HG03558 (cell line): ENCODE data around the gene CCDC160.
"Not testable (repeated sequence)": the region's sequence is repeated elsewhere in the genome, so short reads cannot be mapped to it uniquely, and the experiment has no call there.

Experiments used
- ATAC-seq: cut with Tn5 transposase; IDR thresholded peaks from one replicate; pipeline ENCODE4 v1.9.1; 2021; ENCODE audit warnings: moderate number of reproducible peaks; ENCODE audit not compliant: unreplicated experiment; ENCODE audit errors: extremely low read depth

Gene CCDC160

DNA sequence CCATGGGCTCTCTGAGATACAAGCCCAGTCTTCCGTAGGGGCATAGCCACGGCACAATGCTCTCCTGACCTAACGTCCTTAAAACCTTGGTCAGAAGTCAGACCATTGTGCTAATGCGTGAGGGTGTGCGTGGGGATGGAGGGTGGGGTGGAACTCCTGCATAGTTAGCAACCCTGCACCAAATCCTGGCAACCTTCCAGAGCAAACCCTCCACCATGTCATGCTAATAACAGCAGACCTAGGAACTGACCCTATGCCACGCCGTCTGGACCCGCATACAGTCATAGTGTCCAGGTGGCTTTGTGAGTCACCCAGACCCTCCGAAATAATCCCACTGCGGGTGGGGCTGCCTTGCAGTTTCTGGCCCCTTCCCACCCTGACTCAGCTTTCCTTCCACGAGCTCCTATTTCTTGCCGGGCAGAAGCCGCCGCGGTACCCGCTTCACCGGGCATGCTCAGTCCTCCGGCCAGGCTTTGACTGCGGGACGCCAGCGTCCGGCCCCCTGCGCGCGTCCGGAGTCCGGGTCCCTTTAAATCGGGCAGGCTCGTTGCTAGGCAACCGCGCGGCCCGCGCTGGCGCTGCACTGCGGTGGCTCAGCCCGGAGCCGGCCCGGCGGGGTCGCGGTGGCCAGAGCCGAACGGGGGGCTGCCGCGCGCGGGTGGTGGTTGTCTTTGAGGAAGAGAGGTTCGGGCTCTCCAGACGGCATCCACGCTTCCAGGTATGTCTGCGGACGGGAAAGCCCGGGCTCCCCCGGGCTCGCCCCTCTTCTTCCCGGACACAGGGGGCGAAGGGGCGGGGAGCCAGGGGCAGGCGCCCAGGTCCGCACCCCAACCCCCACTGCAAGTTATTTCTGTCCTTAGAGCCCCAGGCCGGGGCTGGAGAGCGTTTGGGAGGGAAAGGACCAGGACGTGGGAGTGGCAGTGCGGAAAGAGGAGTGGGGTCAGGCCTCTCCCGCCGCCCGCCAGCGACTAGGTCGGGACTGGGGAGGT, at the start of gene CCDC160:
Gene CCDC160 (plus strand): TSS at position 557 of the 989 bp plus-strand sequence. CDS start 7,619 bp downstream, outside the sequence.
- no peak for ATAC-seq

DNA sequence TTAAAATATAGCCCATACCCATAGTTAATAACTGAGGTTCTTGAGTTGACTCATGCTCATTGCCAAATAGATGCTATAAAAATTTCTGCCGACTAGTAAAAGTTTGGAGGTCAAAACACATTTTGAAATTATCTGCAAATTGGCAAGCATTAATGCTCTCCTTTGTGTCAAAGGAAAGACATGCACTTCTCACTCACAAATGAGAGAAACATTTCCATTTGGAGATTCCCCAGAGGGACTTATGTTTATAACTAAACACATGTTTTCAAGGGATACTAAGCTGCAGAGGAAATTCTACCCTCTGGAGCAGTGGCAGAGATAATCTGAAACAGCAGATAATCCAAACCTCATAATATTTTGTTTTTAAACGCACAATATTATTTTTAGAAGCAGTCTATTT, 45.7 kb upstream of the CCDC160 start:
- no peak for ATAC-seq

DNA sequence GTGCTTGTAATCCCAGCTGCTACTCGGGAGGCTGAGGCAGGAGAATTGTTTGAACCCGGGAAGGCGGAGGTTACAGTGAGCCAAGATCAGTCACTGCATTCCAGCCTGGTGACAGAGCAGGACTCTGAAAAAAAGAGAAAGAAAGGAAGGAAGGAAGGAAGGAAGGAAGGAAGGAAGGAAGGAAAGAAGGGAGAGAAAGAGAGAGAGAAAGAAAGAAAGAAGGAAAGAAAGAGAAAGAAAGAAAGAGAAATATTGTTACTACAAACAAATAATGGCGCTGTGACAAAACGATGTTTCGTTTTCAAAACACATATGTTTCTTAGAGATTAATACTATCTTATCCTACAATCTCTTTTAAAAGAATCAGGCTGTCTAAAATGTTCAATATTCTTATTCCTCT, 42.1 kb upstream of the CCDC160 start:
- ATAC-seq: no peak

DNA sequence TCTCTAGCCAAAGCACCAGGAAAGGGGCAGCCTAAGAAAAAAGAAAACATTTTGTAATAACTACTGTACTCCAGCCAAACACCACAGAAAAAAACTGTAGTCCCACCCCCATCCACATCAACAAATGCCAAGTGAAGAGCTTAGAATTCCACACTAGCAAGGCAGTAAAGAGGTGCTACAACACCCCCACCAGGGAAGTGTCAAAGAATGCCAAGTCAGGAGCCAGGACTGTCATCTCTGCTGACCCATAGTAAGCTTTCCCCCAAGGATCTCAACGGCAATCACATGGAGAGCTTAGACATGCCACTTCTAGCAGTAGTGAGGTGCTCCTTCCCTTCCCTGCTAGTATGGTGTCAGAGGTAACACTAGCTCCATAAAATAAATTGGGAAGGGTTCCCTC, 34.4 kb upstream of the CCDC160 start:
- no peak for ATAC-seq

DNA sequence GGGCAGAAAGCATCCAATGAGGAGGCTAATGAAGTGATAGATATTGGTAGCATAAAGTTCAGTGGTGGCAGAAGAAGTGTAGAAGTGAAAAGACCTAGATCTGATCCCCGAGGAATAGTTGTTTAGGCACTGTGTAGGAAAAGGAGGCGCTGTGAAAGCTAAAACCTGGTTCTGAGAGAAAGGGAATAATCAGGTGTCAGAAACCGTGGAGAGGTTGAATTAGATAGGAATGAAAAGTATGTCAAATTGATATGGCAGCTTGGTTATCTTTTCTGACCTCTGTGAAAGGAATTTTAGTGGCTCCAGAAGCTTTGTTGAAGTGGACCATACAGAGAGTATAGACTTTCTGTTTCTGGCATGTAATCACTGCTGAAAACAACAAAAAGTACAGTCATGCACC, 30.8 kb upstream of the CCDC160 start:
- ATAC-seq: no peak

DNA sequence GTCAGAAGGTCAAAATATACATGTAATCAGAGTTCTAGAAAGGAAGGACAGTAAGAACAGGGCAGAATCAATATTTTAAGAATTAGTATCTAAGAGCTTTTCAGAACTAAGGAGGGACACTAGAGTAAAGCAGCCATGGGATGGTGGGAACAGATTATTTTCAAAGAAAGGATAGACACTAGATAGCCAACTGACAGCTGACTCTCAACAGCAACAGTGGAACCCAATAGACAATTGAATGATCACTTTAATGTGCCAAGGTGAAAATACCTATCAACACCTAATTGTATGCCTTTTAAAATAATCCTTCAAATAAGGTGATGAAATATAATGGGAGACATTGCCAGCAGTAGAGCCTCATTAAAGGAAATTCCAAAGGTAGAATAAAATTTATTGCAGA, 26.5 kb upstream of the CCDC160 start:
- no peak for ATAC-seq

DNA sequence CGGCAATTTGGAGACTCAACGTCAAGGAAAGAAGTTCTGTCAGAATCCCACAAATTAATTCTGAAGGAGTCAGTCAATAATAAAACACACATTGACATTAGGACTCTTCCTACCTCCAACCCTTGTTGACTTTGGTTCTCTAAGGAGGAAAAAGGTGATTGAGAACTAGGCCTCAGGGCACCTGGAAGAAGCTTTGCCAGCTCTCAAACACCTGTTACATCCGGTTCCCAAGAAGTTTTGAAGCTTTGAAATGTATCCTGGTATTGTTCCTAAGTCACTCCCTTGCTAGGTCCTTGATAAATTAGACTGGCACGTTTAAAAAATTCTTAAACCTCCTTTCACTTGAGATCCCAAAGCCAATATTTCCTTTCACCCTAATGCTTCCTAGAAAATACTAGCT, 1.7 kb upstream of the CCDC160 start:
- no peak for ATAC-seq

DNA sequence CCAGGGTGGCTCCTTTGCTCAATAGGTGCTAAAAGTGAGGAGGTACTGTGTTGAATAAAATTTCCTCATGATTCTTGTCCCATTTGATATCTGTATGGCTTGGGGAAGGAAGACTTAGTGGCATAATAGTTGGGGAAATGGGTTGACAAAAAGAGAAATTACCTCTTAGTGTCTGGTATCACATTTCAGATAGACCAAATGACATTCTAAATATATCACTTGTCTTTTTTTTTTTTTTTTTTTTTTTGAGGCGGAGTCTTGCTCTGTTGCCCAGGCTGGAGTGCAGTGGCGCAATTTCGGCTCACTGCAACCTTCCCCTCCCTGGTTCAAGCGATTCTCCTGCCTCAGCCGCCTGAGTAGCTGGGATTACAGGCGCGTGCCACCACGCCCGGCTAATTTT, 1.2 kb downstream of the CCDC160 start:
- ATAC-seq: not testable (repeated sequence)

DNA sequence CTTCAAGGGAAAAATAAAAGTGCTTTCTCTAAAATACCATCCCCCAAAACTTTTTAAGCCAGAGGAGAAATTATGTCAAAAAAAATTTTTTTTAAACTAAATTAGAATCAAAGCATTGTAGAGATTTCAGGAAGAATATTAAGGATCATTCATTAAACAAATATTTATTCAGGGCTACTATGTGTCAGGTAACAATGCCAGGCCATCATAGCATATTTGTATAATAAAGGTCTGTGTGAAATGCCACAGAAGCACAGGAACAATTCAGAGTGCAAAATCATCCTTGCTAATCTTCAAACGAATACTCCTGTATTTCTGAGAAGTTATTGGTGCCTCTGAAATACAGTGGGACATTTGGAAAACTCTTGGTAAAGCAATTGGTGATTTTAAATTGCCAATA, 2.0 kb downstream of the CCDC160 start:
- ATAC-seq: no peak

DNA sequence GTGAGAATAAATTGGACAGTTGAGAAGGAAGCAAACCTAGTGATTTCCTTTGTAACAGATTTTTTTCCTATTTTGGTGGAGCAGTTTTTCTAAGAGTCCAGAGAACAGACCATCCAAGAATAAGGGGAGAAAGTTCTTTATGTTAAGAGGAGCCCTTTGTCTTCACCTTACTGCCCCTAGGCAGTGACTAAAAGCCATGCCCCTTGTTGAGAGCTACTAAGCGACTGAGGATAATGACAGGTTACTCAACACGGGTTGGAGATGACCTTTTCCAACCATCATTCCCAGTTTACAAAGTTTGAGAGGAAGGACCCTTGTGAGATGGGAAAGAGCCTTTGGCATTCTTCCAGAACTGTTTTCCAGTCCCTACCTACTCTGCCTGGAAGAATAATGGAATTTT, 3.2 kb downstream of the CCDC160 start:
- no peak for ATAC-seq

DNA sequence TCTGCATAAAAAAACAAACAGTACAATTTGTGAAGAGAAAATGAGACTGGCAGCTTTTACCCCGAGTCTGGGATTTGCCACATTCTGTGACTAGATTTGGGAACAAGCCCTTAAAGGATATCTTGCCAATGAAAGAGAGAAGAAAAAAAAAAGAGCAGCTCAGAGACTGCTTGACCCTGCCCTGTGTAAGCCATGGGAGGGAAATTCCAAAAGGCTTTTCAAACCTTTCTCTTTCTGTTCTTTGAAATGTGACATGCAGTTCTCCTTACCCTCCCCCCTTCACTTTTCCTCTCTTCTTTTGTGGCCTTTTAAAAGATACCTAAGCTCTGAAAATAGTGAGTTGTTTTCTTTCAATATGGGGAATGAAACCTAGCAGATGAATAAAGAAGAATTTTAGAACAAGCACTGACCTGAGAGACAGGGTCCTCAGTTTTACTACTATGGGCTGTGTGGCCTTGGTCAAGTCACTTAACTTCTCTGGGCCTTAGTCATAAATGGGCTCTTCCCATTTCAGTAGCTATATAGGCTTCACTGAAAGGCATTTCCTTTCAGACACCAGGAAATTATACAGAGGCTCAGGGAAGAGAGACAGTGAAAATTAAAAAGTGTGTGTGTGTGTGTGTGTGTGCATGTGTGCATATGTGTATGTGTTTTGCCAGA, 5.1 kb downstream of the CCDC160 start:
- ATAC-seq: no peak

DNA sequence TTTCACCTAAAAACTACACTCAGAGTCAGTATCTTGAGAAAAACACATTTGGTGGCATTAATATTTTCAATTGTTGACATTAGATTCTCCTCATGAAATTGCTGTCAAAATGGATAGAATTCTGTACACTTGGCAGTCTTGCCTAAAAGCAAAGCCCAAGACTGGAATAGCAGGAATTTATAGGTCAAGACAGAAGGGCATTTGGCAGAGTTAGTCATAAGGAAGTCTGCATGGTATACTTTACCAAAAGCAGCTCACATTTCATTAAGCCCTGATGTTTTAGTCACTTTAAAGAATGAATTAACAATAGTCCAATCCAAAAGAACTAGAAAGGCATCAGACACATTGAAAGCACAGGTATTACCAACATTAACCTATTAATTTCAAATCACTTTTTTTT, 7.1 kb downstream of the CCDC160 start:
- ATAC-seq: no peak

DNA sequence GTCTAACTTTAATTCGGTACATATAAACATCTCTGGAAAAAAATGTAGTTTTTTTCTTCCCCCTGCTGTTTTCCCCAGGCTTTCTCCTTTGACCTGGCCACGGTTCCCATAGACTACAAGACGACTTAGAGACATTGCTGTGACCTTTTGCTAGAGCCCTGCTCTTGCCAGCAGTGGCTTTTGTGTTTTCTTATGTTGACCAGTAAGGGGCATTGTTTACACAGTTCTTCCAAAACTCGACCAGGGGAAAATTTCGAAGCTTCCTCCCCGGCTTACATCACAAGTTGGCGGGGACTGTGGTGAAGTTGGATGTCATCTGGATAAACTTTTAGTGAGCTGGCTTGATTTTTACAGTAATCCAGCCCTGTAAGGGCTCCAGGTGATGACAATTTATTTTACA, 9.3 kb downstream of the CCDC160 start:
- no peak for ATAC-seq

DNA sequence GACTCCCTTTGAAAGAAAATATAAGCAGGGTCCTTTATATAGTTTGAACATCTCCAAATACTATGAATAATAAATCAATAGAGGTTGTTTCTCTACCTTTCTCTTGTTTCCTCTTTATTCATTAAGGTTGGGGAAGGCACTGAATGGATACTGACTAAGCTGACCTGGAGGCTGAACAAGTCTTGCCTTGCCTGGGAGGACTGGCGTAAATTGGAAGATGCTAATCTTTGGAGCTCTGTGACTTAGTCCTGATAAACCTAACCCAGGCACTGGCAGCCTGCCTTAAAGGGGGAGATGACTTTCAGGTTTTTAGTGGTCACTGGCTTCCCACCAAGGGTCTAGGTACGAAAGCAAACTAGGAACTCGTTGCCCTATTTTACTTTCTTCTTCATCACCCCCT, 10.5 kb downstream of the CCDC160 start:
- ATAC-seq: no peak

DNA sequence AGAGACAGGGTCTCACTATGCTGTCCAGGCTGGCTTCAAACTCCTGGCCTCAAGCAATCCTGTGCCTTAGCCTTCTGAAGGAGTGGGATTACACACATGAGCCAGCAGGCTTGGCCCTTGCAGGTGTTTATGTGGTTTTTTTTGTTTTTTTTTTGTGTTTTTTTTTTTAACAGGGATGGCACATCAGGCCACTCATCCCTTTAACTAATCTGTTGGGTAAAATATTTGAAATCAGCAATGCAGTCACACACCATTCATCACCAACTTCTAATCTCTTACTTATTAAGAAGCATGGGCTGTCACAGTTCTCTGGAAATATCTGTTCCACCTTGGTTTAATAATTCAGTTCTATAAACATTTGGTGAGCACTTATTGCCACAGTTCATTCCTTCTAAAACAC, 12.3 kb downstream of the CCDC160 start:
- no peak for ATAC-seq

DNA sequence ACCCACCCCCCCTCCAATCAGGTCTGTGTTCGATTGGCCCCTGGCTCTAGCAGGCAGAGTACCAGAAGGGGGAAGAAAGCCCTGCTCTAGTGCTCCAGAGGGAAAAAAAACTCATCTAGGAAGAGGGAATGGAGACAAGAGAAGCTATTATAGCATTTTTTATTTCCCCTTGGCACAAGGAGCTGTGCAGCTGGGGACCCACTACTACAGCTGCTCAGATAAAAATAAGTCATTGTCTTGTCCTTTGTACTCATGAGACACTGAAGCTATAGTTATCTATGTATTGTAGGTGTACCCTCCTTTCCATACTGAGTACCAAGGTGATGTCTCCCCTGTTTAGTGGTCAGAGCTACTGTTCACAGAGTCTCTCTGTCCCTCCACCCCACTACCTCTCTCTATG, 14.3 kb downstream of the CCDC160 start:
- ATAC-seq: no peak

DNA sequence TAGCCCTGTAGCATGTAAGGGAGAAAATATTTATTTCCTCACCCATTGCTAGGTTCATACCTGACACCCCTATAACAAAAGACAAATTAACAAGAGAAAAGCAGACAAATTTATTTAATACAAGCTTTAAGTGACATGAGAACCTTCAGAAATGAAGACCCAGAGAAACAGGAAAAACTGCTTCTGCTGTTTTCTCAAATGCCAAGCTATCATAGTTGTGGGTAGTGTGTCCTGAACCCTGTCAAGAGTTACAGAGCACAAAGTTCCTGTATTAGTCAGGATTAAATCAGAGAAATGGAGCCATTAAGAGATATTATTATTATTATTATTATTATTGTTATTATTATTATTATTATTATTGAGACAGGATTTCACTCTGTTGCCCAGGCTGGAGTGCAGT, 17.5 kb downstream of the CCDC160 start:
- ATAC-seq: no peak

DNA sequence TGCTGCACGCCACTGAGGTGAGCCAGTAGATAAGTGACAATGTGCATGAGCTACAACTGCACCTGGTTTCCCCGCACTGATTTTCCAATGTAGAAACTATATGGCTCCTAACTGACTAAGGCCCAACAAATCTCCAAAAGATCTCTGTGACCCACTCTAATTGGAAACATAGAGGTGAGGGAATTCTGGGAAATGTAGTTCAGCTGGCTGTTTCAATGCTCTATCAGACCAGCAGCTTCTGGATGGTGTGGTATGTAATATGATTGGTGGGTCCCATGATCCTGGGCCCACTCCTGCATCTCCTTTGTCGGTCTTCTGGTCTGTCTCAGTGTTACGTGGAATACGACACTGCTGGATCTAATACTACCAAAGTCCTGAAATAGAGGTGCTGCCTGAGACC, 18.6 kb downstream of the CCDC160 start:
- no peak for ATAC-seq

DNA sequence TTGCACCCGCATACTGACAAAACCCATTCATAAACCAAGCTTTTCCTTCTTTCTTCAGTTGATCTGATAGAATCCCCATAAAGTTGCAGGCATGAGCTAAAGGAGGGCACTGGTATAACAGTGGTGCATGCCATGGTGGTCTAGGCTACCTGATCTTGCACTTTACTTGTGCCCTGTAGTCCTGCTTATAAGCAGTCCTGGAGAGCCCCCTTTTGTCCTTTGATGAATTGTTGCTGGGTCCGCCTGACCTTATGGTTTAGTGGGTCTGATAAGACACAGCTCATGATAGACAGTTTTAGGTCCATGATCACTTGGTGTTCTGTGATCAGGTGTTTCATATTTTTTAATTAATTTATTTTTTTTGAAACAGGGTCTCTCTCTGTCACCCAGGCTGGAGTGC, 19.7 kb downstream of the CCDC160 start:
- ATAC-seq: no peak

DNA sequence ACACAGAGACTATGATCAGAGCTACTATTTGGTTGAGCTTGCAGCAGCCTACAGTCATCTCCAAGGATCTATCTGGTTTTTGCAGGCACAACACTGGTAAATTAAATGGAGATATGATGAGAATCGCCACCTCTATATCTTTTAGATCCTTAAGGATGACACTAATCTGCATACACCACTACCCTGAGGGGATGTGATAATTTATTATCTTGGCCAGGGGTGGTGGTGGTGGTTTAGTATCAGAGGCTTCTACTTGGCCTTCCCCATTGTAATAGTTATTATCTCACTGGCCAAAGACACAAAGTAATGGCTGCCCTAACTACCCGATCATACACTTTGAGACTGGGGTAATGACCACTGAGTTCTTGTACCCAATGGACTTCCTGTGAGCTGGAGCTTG, 21.2 kb downstream of the CCDC160 start:
- no peak for ATAC-seq

DNA sequence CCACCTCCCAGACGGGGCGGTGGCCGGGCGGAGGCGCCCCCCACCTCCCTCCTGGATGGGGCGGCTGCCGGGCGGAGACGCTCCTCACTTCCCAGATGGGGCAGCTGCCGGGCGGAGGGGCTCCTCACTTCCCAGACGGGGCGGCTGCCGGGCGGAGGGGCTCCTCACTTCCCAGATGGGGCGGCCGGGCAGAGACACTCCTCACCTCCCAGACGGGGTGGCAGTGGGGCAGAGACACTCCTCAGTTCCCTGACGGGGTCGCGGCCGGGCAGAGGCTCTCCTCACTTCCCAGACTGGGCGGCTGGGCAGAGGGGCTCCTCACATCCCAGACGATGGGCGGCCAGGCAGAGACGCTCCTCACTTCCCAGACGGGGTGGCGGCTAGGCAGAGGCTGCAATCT, 49.0 kb downstream of the CCDC160 start:
- not testable (repeated sequence) for ATAC-seq

DNA sequence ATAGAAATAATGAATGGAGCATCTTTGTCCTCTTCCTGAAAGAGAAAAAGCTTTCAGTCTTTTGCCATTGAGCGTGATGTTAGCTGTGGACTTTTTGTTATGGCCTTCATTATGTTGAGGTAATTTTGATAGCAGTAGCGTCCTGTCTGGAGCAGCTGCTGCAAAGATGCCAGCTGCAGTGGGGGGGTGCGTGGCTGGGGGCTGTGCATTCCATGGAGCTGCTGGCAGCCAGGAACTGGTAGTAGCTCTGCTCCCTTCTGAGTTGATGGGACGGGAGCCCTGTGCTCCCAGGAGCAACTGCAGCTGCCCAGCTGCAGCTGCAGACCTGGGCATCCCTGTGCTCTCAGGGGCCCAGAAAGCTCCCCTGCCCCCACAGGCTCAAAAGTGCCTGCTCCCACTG, 50.4 kb downstream of the CCDC160 start:
- no peak for ATAC-seq
